Measurements from ENCODE around the gene EGFL6. TPM values are rescaled to one million over a fixed set of nuclear protein-coding genes. Genes with fewer than 3 reads are reported as not detected.

Gene EGFL6
- total RNA-seq, 1 donor from 2014 or later: not detected

- H3K4me3 ChIP-seq: no peak overlapping the region
- no peaks in the 10 kb centered on the region for H3K9me3 ChIP-seq (replicated peaks)
- H3K4me1 ChIP-seq: no peaks in the 10 kb centered on the region
- no peaks in the 10 kb centered on the region for H3K27me3 ChIP-seq (ENCODE audit: low read depth)
- no peak for DNase-seq
- intact Hi-C loops (cut with micrococcal nuclease): no loop called here
- no peaks in the 10 kb centered on the region for H3K36me3 ChIP-seq
- H3K27ac ChIP-seq (replicated peaks): no peak overlapping the region
- TF ChIP-seq CTCF (IDR thresholded peaks at IDR 0.05; ENCODE audit: borderline replicate concordance): no peak
Observed at GRCh38 chrX:13547671-13548070, 21.7 kb upstream of the EGFL6 start.

GRCh38 chrX:13550346-13550745, 19.1 kb upstream of the EGFL6 start:
- Histone ChIP-seq H3K27ac (replicated peaks) (no peak overlapping the region), H3K4me1 (no peaks in the 10 kb centered on the region), H3K36me3 (no peaks in the 10 kb centered on the region), H3K27me3 (ENCODE audit: low read depth) (no peaks in the 10 kb centered on the region), H3K4me3 (no peak overlapping the region), H3K9me3 (replicated peaks) (no peaks in the 10 kb centered on the region)
- intact Hi-C loops (cut with micrococcal nuclease): no loop called here
- no peak for TF ChIP-seq CTCF (IDR thresholded peaks at IDR 0.05; ENCODE audit: borderline replicate concordance)
- no peak for DNase-seq

GRCh38 chrX:13551610-13552009, 17.8 kb upstream of the EGFL6 start:
- no peaks in the 10 kb centered on the region for H3K27me3 ChIP-seq (ENCODE audit: low read depth)
- no peak for DNase-seq
- no peak for TF ChIP-seq CTCF (IDR thresholded peaks at IDR 0.05; ENCODE audit: borderline replicate concordance)
- H3K27ac ChIP-seq (replicated peaks): no peak overlapping the region
- H3K9me3 ChIP-seq (replicated peaks): no peaks in the 10 kb centered on the region
- H3K36me3 ChIP-seq: no peaks in the 10 kb centered on the region
- H3K4me1 ChIP-seq: no peaks in the 10 kb centered on the region
- intact Hi-C loops (cut with micrococcal nuclease): no loop called here
- no peak overlapping the region for H3K4me3 ChIP-seq

GRCh38 chrX:13552892-13553291, 16.5 kb upstream of the EGFL6 start:
- intact Hi-C loops (cut with micrococcal nuclease): no loop called here
- Histone ChIP-seq H3K27ac (replicated peaks) (no peak overlapping the region), H3K36me3 (no peaks in the 10 kb centered on the region), H3K4me3 (no peak overlapping the region), H3K27me3 (ENCODE audit: low read depth) (no peaks in the 10 kb centered on the region), H3K9me3 (replicated peaks) (no peaks in the 10 kb centered on the region), H3K4me1 (no peaks in the 10 kb centered on the region)
- no peak for TF ChIP-seq CTCF (IDR thresholded peaks at IDR 0.05; ENCODE audit: borderline replicate concordance)
- DNase-seq: no peak

GRCh38 chrX:13565511-13565910, 3.9 kb upstream of the EGFL6 start:
- no peaks in the 10 kb centered on the region for H3K36me3 ChIP-seq
- no peak overlapping the region for H3K27ac ChIP-seq (replicated peaks)
- H3K4me3 ChIP-seq: no peak overlapping the region
- no peaks in the 10 kb centered on the region for H3K4me1 ChIP-seq
- no peak for DNase-seq
- H3K27me3 ChIP-seq (ENCODE audit: low read depth): peaks cover 22% of the 10 kb centered on the region
- no peak for TF ChIP-seq CTCF (IDR thresholded peaks at IDR 0.05; ENCODE audit: borderline replicate concordance)
- intact Hi-C loops (cut with micrococcal nuclease): no loop called here
- H3K9me3 ChIP-seq (replicated peaks): no peaks in the 10 kb centered on the region

- no peak overlapping the region for H3K27ac ChIP-seq (replicated peaks)
- TF ChIP-seq CTCF (IDR thresholded peaks at IDR 0.05; ENCODE audit: borderline replicate concordance): no peak
- intact Hi-C loops (cut with micrococcal nuclease): no loop called here
- H3K9me3 ChIP-seq (replicated peaks): no peaks in the 10 kb centered on the region
- H3K27me3 ChIP-seq (ENCODE audit: low read depth): peaks cover 28% of the 10 kb centered on the region
- H3K36me3 ChIP-seq: no peaks in the 10 kb centered on the region
- H3K4me3 ChIP-seq: no peak overlapping the region
- DNase-seq: no peak
- H3K4me1 ChIP-seq: no peaks in the 10 kb centered on the region
Observed at GRCh38 chrX:13570261-13570605, 832 bp downstream of the EGFL6 start.

Measured in left ventricle myocardium inferior (tissue), 1 donor.